GM21515 (cell line): ENCODE data around the gene OSBPL6.

Experiments
- ATAC-seq: cut with Tn5 transposase; IDR thresholded peaks from one replicate; pipeline ENCODE4 v1.9.1; 2021; ENCODE audit not compliant: unreplicated experiment

The OSBPL6 gene

GRCh38 chr2:178269438-178270224 lies 75.3 kb downstream of the OSBPL6 start:
- ATAC-seq = no peak

GRCh38 chr2:178270338-178270737 lies 76.0 kb downstream of the OSBPL6 start:
- ATAC-seq = no peak

- ATAC-seq = no peak
These were observed 76.8 kb downstream of the OSBPL6 start for GRCh38 chr2:178271094-178271493.

DNA sequence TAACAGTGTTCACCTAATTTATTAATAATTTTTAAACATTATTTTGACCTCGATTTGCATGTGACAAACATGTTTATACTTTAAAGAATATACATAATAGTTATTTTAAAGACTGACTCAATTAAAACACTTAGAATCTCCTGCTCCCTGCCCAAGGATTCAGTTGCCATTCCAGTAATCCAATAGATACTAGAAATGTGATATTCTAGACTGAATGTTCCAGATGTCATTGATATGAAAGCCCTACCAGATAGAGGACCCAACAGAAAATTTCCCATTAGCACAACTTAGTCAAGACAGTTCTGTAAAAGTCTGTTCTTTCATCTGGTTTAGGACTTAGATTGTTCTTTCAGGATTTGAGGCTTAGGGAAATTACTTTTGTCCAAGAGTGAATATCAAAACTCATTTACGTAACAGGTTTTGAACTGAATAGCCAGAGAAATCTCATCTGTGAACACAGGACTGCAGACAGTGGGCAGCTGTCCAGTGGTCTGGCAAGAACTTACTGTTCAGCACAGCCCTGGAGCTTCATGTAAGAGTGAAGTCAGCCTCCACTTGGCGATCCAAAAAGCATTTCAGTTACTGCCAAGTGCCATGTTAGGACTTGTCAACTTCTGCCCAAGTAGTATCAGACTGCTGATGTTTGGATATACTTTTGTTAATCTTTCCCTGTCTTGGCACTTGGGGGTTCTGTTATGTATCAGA lies 77.5 kb downstream of the OSBPL6 start:
- no peak for ATAC-seq

- ATAC-seq = no peak
These were observed 79.6 kb downstream of the OSBPL6 start for GRCh38 chr2:178273787-178274360.

DNA sequence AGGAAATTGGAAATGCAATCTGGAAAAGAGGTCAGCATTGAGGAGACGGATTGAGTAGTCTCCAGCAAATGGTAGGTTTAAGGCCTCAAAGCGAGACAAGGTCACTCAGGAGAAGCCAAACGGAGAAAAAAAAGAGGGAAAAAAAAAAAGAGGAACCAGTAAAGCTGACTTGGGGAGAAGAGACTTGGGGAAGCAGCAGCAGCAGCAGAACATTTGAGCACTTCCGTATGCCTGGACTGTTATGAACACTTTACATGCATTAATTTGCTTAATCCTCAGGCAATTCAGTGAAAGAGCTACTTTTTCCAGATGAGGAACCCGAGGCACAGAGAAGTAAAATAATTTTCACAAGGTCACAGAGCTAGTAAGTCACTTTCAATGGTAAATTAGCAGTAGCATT lies 81.3 kb downstream of the OSBPL6 start:
- no peak for ATAC-seq

- no peak for ATAC-seq
These were observed 83.5 kb downstream of the OSBPL6 start for GRCh38 chr2:178277741-178278197.

DNA sequence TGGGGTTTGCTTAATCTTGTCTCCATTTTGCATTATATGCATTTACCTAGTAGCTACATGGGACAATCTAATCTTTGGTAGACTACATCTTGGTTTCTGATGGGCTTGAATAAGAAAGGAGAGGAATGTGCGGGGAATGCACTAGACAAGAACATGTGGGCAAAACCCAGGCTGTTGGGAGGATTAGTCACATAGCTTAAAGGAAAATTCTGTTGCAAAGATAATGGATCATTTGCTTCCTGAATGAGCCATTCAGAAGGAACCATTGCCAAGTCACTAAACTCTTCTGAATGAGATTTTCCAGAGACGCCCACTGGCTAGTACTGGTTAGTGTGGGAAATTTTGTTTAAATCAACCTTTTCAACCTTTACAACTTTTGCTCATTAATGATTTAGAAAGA lies 84.8 kb downstream of the OSBPL6 start:
- no peak for ATAC-seq

DNA sequence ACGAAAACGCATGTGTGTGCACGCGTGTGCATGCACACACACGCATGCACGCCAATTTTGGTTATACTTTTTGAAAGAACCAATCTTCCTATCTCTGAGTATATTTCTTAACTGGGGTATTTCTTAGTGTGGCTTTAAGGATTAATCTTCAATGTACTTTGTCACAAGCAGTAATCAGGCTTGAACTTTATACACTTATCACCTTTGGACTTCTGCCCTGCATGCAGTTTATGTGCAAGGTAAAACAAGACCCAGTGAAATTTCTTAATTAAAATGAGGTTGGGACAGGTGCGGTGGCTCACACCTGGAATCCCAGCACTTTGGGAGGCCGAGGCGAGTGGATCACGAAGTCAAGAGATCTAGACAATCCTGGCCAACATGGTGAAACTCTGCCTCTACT lies 85.3 kb downstream of the OSBPL6 start:
- ATAC-seq = no peak

GRCh38 chr2:178280244-178280852 lies 86.0 kb downstream of the OSBPL6 start:
- peak; percentile 67 for ATAC-seq

DNA sequence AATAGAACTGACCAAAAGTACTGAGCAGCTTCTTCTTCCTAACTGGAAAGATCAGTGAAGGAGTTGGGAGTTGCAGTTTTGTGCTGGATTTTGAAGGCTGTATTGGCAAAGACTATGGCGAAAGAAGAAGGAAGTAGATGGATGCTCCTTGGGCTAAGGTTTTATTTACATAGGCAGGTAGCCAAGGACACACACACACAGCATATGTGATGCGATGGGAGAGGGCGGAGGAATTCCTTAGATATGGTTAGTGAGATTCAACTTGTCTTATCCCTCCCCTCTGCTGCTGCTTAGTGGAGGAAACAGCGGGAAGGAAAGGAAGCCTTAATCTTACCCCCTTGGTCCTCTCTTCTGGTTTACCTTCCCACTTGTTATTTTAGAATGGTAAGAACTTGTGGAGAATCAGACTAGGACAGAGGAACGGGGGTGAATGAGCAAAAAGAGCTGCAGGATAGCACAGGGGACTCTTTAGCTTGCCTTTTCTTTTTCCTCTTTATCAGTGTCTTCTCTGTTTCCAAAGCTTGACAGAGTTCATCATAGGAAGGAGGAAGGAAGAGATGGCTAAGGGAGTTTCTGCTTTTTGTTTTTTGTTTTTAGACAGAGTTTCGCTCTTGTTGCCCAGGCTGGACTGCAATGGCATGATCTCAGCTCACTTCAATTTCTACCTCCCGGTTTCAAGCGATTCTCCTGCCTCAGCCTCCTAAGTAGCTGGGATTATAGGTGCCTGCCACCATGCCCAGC lies 87.9 kb downstream of the OSBPL6 start:
- no peak for ATAC-seq

- no peak for ATAC-seq
These were observed 89.1 kb downstream of the OSBPL6 start for GRCh38 chr2:178283341-178283918.

- ATAC-seq = no peak
These were observed 90.4 kb downstream of the OSBPL6 start for GRCh38 chr2:178284613-178285286.

DNA sequence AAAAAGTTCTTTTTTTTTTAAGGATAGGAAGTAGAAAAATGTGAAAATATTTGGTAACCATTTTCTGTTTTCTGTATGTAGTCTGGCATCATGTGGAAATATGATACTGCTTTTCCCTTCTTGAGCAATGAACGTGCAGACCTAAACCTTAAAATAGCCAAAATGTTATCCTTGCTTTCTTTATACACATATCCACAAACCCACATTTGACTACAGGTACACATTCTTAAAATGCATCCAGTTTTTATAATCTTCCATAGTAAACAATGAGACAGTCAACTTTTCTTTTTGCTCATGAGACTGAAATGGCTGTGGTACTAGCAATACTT lies 90.9 kb downstream of the OSBPL6 start:
- ATAC-seq = no peak

DNA sequence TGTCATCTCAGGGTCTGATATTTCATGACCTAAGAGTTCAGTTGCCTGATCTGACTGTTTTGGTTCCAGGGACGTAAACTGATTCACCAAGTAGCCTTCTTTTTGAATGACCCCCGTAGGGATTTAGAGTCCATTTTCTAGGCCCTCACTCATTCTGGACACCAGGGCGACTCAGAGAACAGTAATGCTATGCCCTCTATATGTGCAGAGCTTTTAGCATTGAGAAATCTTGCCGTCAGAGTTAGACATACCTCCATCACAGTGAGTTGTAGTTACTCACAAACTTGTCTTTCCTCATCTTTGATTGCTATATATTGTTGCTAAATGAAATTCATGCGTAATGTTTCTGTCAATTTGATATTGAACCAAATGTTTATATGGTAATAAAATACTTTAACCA lies 92.3 kb downstream of the OSBPL6 start:
- no peak for ATAC-seq

GRCh38 chr2:178287652-178288344 lies 93.5 kb downstream of the OSBPL6 start:
- no peak for ATAC-seq

DNA sequence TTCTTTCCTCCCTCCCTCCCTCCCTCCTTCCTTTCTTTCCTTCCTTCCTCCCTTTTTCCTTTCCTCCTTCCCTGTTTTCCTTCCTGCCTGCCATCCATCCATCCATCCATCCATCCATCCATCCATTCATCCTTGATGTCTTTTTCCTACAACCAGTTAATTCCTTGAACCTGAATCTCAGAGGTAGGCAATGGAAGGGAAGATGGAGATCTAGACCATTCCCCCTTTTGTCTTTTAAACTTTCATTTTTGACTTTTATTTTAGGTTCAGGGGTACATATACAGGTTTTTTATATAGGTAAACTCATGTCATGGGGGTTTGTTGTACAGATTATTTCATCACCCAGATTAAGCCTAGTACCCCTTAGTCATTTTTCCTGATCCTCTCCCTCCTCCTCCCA lies 97.4 kb downstream of the OSBPL6 start:
- ATAC-seq = no peak

DNA sequence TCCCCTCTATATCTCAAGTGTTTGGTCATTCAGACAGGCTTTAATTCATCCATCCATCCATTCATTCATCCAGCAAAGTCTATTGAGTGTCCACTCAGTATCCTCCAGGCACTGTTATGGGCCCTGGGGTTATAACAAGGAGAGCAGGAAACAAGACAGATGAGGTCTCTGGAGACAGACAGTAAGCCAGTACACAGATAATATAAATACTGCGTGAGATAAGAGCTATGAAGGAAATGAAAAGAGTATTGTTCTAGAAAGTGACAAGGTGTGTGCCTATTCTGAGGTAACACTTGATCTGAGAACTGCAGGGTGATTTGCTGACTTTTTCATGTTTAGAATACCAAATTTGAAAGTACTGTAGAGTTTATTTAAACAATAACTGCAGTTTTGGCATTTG lies 98.3 kb downstream of the OSBPL6 start:
- ATAC-seq = no peak

GRCh38 chr2:178295115-178295514 lies 100.8 kb downstream of the OSBPL6 start:
- ATAC-seq = no peak

GRCh38 chr2:178295906-178296305 lies 101.6 kb downstream of the OSBPL6 start:
- ATAC-seq = no peak
